GM21825 (cell line): ENCODE measurements around the gene WNT2B.

Experiments
- ATAC-seq: cut with Tn5 transposase; IDR thresholded peaks from one replicate; pipeline ENCODE4 v1.9.1; 2021; ENCODE audit warnings: mild to moderate bottlenecking, moderate library complexity; ENCODE audit not compliant: unreplicated experiment

WNT2B gene

GRCh38 chr1:112564081-112564480, 55.3 kb downstream of the WNT2B start:
- no peak for ATAC-seq

GRCh38 chr1:112565800-112566199, 57.0 kb downstream of the WNT2B start:
- ATAC-seq, result no peak

GRCh38 chr1:112575154-112575804, 66.5 kb downstream of the WNT2B start:
- no peak for ATAC-seq

DNA sequence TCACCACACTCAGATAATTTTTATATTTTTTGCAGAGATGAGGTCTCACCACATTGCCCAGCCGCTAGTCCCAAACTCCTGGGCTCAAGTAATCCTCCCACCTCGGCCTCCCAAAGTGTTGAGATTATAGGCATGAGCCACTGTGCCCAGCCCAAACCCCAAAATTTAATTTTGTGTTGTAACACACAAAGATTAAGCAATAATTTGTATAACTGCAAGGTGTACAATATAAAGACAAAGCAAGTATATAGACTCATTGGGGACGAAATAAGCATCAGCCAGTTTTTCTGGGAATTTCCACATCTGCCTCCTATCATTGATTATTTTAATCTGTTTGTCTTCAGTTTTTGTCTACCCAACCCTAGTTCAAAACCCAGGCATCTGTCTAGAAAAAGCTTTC, 67.5 kb downstream of the WNT2B start:
- ATAC-seq, result no peak
